Natural killer cell (primary cell): ENCODE measurements around the gene EHMT1. TPM values are rescaled to one million over a fixed set of nuclear protein-coding genes. Genes with fewer than 3 reads are reported as not detected.
"Not testable (repeated sequence)": the region's sequence is repeated elsewhere in the genome, so short reads cannot be mapped to it uniquely, and the experiment has no call there.

ENCODE experiments used
- ATAC-seq, 3 donors: fragments of 150-1000 bp in 2 of 3; fragments of 200-7000 bp in 1 of 3; cut with Tn5 transposase; 1 replicate in 1 of 3; 2 replicates in 2 of 3; pipeline ENCODE4 v1.10.0; 2021; ENCODE audit warnings: mild to moderate bottlenecking in 2 of 3, moderate library complexity in 2 of 3
- DNase-seq, 2 donors: peaks; one replicate each; pipeline versions ENCODE4 v3.0.0 to v3.0.0-alpha.2; 2013 to 2021; ENCODE audit warnings: mixed read lengths in 1 of 2
- H3K27ac ChIP-seq: one replicate; pipeline ENCODE4 v1.5.1; 2013; ENCODE audit warnings: mild to moderate bottlenecking, low read length
- H3K27me3 ChIP-seq: one replicate; pipeline ENCODE4 v1.6.1; 2013; ENCODE audit warnings: low read length; ENCODE audit not compliant: control insufficient read depth, insufficient read depth
- H3K36me3 ChIP-seq: one replicate; pipeline ENCODE4 v1.6.1; 2013; ENCODE audit warnings: low read length; ENCODE audit not compliant: control insufficient read depth, insufficient read depth
- H3K4me1 ChIP-seq: one replicate; pipeline ENCODE4 v1.6.1; 2013; ENCODE audit warnings: low read length; ENCODE audit not compliant: control insufficient read depth, insufficient read depth
- H3K4me3 ChIP-seq: one replicate; pipeline ENCODE4 v1.5.1; 2013; ENCODE audit warnings: low read length
- H3K9me3 ChIP-seq: one replicate; pipeline ENCODE4 v1.6.1; 2013; ENCODE audit warnings: low read length; ENCODE audit not compliant: control insufficient read depth, insufficient read depth
- H3K27ac Mint-ChIP-seq, 2 donors: one replicate each; pipeline ENCODE4 v1.8.0; 2022; ENCODE audit warnings: mild to moderate bottlenecking in 2 of 2, mixed read lengths in 2 of 2, moderate library complexity in 1 of 2
- H3K27me3 Mint-ChIP-seq, 2 donors: one replicate each; pipeline ENCODE4 v1.8.0; 2022; ENCODE audit warnings: low read depth in 2 of 2, mixed read lengths in 2 of 2
- H3K36me3 Mint-ChIP-seq: one replicate; pipeline ENCODE4 v1.8.0; 2022; ENCODE audit warnings: mixed read lengths
- H3K4me1 Mint-ChIP-seq, 2 donors: one replicate each; pipeline ENCODE4 v1.8.0; 2022; ENCODE audit warnings: mixed read lengths in 2 of 2
- H3K4me3 Mint-ChIP-seq: one replicate; pipeline ENCODE4 v1.8.0; 2022; ENCODE audit warnings: mild to moderate bottlenecking, moderate library complexity, mixed read lengths
- H3K9me3 Mint-ChIP-seq, 2 donors: one replicate each; pipeline ENCODE4 v1.8.0; 2022; ENCODE audit warnings: mixed read lengths in 2 of 2
- WGBS: methylation state at CpG from one replicate; pipeline ENCODE4 v1.1.7; 2013; ENCODE audit warnings: missing lambda C conversion rate; ENCODE audit not compliant: insufficient coverage; 5-methylcytosine and 5-hydroxymethylcytosine counted together
- intact Hi-C: fragments of 100-400 bp; cut with micrococcal nuclease; formaldehyde crosslinking; loops from one replicate; pipeline ENCODE4 v1.14.2; 2022
- total RNA-seq, 4 donors: library from RNA; stranded (reverse); fragments of 120-200 nt in 1 of 4; gene quantifications; one replicate each; pipeline versions ENCODE4 v1.2.3 to v1.2.4, GENCODE V29; 2013 to 2022
- TF ChIP-seq, protein P1 (sequence below): fragments of 200-600 bp; IDR thresholded peaks from one replicate; pipeline ENCODE4 v1.8.0; 2022; ENCODE audit warnings: antibody characterized with exemption

The EHMT1 gene
- total RNA-seq, 3 donors from 2014 or later (not counting 1 experiment from before 2014, with no cell fraction given) = 173 to 200 (median 176) TPM

DNA sequence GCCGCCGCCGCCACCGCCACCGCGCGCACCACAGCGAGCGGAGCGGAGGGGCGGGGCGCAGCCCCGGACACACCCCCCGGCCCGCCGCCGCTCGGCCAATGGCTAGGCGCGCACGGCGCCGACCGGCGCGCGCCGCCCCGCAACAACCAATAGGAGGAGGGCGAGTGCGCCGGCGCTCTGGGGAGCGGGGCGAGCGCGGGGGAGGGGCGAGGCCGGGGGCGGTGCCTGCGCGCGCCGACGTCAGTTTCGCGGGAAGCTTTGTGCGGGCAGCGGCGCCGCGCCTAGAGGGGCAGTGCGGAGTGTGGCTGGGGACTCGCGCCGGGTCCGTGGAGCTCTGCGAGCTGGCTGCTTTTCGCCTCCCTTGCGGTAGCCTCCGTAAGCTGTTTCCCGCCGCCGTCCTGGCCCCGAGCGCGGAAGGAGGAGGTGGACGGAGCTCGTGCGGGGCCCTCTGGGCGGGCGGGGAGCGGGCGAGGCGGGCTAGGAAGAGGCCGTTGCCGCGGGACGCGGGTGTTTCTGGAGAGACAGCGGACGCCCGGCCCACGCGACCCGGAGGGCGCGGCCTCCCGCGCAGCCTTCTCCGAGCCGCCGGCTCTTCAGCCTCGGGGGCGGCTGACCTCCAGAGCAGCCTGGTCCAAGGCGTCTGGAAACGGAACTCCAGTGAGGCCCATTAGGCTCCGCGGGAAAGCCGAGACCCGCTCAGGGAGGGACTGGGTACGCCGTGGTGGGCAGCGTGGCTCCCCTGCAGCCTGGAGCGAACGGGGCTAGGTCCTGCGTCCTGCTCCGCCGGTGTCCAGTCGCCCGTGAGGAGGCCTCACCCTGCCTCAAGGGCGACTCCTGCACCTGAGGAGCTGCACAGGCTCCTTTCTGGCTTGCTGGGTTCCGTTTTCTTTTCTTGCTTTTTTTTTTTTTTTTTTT is 28.1 kb upstream of the EHMT1 start, which contains the start of gene ZMYND19:
Gene ZMYND19 (minus strand): TSS at position 44 of the 915 bp plus-strand sequence. CDS start 249 bp downstream, outside the sequence.
- TF ChIP-seq, protein P1, sequence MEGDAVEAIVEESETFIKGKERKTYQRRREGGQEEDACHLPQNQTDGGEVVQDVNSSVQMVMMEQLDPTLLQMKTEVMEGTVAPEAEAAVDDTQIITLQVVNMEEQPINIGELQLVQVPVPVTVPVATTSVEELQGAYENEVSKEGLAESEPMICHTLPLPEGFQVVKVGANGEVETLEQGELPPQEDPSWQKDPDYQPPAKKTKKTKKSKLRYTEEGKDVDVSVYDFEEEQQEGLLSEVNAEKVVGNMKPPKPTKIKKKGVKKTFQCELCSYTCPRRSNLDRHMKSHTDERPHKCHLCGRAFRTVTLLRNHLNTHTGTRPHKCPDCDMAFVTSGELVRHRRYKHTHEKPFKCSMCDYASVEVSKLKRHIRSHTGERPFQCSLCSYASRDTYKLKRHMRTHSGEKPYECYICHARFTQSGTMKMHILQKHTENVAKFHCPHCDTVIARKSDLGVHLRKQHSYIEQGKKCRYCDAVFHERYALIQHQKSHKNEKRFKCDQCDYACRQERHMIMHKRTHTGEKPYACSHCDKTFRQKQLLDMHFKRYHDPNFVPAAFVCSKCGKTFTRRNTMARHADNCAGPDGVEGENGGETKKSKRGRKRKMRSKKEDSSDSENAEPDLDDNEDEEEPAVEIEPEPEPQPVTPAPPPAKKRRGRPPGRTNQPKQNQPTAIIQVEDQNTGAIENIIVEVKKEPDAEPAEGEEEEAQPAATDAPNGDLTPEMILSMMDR = no peak
- under 1% methylated on average over 113 of the region's 113 CpGs for WGBS
- peak within 1 kb of the TSS; percentile 57 for H3K27ac ChIP-seq
- peaks cover 20% of the 10 kb centered on the region for H3K36me3 ChIP-seq
- intact Hi-C loops = loop anchor here (2.0 kb wide), 1 partner anchor 14 kb away; the partner anchor contains the start of gene ARRDC1
- peak; percentile 96 to 99 (median 96) for ATAC-seq
- H3K27me3 ChIP-seq = no peaks in the 10 kb centered on the region
- peak; percentile 91 to 96 for DNase-seq
- H3K4me3 Mint-ChIP-seq = peak within 1 kb of the TSS; percentile 94
- H3K36me3 Mint-ChIP-seq = no peaks in the 10 kb centered on the region
- no peaks in the 10 kb centered on the region for H3K27me3 Mint-ChIP-seq
- peak within 1 kb of the TSS; percentile 82 to 92 for H3K27ac Mint-ChIP-seq
- peak within 1 kb of the TSS; percentile 72 for H3K4me3 ChIP-seq
- no peaks in the 10 kb centered on the region for H3K9me3 ChIP-seq
- peaks cover 17% of the 10 kb centered on the region for H3K4me1 ChIP-seq
- H3K4me1 Mint-ChIP-seq = peaks cover 6 to 14% of the 10 kb centered on the region in 2 donors
- H3K9me3 Mint-ChIP-seq = no peaks in the 10 kb centered on the region

DNA sequence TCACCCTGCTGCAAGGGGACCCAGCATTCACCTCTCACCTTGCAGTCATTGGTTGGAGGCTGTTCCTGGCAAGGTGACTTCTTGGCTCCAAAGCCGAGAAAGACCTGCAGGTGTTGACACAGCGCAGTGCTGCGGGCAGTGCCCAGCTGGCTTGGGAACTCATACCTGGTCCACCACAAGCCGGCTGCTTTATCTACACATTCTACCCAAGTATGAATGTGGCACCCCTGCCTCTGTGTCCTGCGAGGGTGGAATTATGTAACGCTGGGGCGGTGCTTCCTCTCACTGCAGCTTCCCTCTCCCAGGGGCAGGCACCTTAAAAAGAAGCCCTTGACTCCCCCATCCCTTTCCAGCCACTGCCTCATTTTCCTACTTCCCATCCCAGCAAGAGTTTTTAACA is 26.0 kb upstream of the EHMT1 start:
- H3K4me1 ChIP-seq = peaks cover 17% of the 10 kb centered on the region
- no peak for ATAC-seq
- no peaks in the 10 kb centered on the region for H3K36me3 Mint-ChIP-seq
- no peaks in the 10 kb centered on the region for H3K9me3 Mint-ChIP-seq
- no peak overlapping the region for H3K27ac Mint-ChIP-seq
- WGBS = 76% methylated on average over 7 of the region's 7 CpGs
- peaks cover 5% of the 10 kb centered on the region for H3K36me3 ChIP-seq
- H3K27me3 Mint-ChIP-seq = no peaks in the 10 kb centered on the region
- peaks cover 4 to 10% of the 10 kb centered on the region in 2 donors for H3K4me1 Mint-ChIP-seq
- H3K9me3 ChIP-seq = no peaks in the 10 kb centered on the region
- no peaks in the 10 kb centered on the region for H3K27me3 ChIP-seq
- H3K27ac ChIP-seq = no peak overlapping the region
- intact Hi-C loops = no loop called here
- DNase-seq = no peak
- peak overlapping the region; percentile 4 for H3K4me3 Mint-ChIP-seq
- H3K4me3 ChIP-seq = no peak overlapping the region
- TF ChIP-seq, protein P1 = no peak

DNA sequence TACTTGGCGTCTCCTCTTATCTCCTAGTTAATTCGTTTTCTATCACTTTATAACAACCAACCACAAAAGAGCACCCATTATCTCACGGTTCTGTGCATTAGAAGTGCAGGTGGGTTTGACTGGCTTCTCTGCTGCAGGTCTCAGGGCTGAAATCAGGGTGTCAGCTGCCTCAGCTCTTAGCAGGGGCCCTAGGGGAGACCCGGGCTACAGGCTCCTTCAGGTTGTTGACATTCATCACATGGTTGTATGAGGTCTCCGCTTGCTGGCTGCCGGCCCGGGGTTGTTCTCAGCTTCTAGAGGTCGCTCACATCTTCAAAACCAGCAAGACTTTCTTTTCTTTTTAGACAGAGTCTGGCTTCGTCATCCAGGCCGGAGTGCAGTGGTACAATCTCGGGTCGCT is 25.6 kb upstream of the EHMT1 start:
- TF ChIP-seq, protein P1 = no peak
- DNase-seq = no peak
- Mint-ChIP-seq H3K27ac (no peak overlapping the region), H3K36me3 (no peaks in the 10 kb centered on the region), H3K9me3 (no peaks in the 10 kb centered on the region), H3K4me1 (peaks cover under 1 to 6% of the 10 kb centered on the region in 2 donors), H3K4me3 (peak overlapping the region; percentile 4), H3K27me3 (no peaks in the 10 kb centered on the region)
- Histone ChIP-seq H3K9me3 (no peaks in the 10 kb centered on the region), H3K27me3 (no peaks in the 10 kb centered on the region), H3K4me1 (peaks cover 17% of the 10 kb centered on the region), H3K4me3 (no peak overlapping the region), H3K36me3 (peaks cover 1% of the 10 kb centered on the region), H3K27ac (no peak overlapping the region)
- intact Hi-C loops = no loop called here
- WGBS = 92% methylated on average over 12 of the region's 12 CpGs
- no peak for ATAC-seq

DNA sequence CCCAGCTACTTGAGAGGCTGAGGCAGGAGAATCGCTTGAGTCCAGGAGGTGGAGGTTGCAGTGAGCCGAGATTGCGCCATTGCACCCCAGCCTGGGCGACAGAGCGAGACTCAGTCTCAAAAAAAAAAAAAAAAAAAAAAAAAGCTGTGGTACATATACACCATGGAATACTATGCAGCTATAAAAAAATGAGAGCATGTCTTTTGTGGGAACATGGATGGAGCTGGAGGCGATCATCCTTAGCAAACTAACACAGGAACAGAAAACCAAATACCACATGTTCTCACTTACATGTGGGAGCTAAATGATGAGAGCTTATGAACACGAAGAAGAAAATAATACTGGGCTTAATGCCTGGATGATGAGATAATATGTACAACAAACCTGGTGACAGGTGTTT is 22.2 kb upstream of the EHMT1 start:
- H3K4me3 ChIP-seq, H3K9me3 Mint-ChIP-seq, H3K4me1 Mint-ChIP-seq, H3K27ac Mint-ChIP-seq, ATAC-seq, H3K36me3 ChIP-seq, H3K4me1 ChIP-seq, H3K36me3 Mint-ChIP-seq, DNase-seq, H3K4me3 Mint-ChIP-seq, H3K9me3 ChIP-seq, H3K27me3 Mint-ChIP-seq, intact Hi-C loops, H3K27ac ChIP-seq, H3K27me3 ChIP-seq: not testable (repeated sequence)
- WGBS = no CpG with 5 or more reads among the region's 7 CpGs
